ENCODE results near the gene COA6.

GRCh38 chr1:234373959-234374254 is 651 bp downstream of the COA6 start:
- TF ChIP-seq MXI1 (IDR thresholded peaks at IDR 0.05; ENCODE audit: borderline replicate concordance, low read depth, low read length) (no peak), FOXM1 (CRISPR knock-in tag; IDR thresholded peaks at IDR 0.05) (no peak), KLF16 (CRISPR knock-in tag; IDR thresholded peaks at IDR 0.05) (no peak), CTCF (CRISPR knock-in tag; IDR thresholded peaks at IDR 0.05) (no peak), ZNF12 (CRISPR knock-in tag; IDR thresholded peaks at IDR 0.05) (no peak), ZFX (CRISPR knock-in tag; IDR thresholded peaks at IDR 0.05; ENCODE audit: low read depth) (no peak), CHD2 (IDR thresholded peaks at IDR 0.05; ENCODE audit: low read depth, low read length) (no peak), NR3C1 (CRISPR knock-in tag; IDR thresholded peaks at IDR 0.05) (no peak), POLR2A (IDR thresholded peaks at IDR 0.05; ENCODE audit: insufficient read depth in 1 of 2, low read depth in 2 of 2, low read length in 2 of 2) (no peak), EZH2 (conservative IDR thresholded peaks at IDR 0.05; ENCODE audit: low read depth, low read length) (no peak)
- TF ChIP-seq, protein P1, sequence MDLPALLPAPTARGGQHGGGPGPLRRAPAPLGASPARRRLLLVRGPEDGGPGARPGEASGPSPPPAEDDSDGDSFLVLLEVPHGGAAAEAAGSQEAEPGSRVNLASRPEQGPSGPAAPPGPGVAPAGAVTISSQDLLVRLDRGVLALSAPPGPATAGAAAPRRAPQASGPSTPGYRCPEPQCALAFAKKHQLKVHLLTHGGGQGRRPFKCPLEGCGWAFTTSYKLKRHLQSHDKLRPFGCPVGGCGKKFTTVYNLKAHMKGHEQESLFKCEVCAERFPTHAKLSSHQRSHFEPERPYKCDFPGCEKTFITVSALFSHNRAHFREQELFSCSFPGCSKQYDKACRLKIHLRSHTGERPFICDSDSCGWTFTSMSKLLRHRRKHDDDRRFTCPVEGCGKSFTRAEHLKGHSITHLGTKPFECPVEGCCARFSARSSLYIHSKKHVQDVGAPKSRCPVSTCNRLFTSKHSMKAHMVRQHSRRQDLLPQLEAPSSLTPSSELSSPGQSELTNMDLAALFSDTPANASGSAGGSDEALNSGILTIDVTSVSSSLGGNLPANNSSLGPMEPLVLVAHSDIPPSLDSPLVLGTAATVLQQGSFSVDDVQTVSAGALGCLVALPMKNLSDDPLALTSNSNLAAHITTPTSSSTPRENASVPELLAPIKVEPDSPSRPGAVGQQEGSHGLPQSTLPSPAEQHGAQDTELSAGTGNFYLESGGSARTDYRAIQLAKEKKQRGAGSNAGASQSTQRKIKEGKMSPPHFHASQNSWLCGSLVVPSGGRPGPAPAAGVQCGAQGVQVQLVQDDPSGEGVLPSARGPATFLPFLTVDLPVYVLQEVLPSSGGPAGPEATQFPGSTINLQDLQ (CRISPR knock-in tag; IDR thresholded peaks at IDR 0.05): no peak

All from HepG2 (cell line).